ENCODE results near the gene RDX.

DNA sequence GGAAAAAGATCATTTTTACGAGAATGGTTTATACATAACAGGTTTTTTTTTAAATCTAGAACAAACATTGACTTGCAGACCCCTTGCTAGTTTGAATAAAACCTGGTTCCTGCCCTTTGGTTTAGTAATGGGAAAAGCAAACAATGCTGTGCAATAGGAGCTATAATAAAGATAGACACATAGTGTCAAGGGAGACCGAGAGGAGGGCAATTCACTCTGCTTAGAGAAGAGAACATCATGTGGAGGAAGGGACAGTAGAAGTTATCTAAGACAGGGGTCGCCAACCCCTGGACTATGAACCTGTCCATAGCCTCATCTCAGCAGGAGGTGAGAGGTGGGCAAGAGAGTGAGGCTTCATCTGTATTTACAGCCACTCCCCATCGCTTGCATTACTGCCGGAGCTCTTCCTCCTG, 7.0 kb upstream of the RDX start:
- TF ChIP-seq LEF1 (IDR thresholded peaks at IDR 0.05; ENCODE audit: borderline replicate concordance), result no peak
- TF ChIP-seq BHLHE40 (IDR thresholded peaks at IDR 0.05; ENCODE audit: borderline replicate concordance), result no peak
- TF ChIP-seq ELF4 (IDR thresholded peaks at IDR 0.05), result no peak
- no peak for TF ChIP-seq NFRKB (IDR thresholded peaks at IDR 0.05)
- TF ChIP-seq FOXM1 (IDR thresholded peaks at IDR 0.05; ENCODE audit: borderline replicate concordance), result no peak
